Left colon (tissue), 2 donors: ENCODE data around the gene SLC5A5. TPM values are rescaled to one million over a fixed set of nuclear protein-coding genes. Genes with fewer than 3 reads are reported as not detected.

Experiments
- ATAC-seq: fragments of 200-7000 bp; cut with Tn5 transposase; one replicate; pipeline ENCODE4 v1.9.1; 2020; ENCODE audit warnings: mild to moderate bottlenecking, moderate library complexity
- DNase-seq, 2 donors: peaks; one replicate each; pipeline ENCODE4 v3.0.0-alpha.2; 2020
- intact Hi-C, 2 donors: fragments of 100-400 bp; cut with DNase I in 1 of 2; cut with micrococcal nuclease in 1 of 2; formaldehyde crosslinking; loops; one replicate each; pipeline versions ENCODE4 v1.11.2 to v1.14.0; 2022; cut with DNase I, micrococcal nuclease
- long read RNA-seq: library from polyadenylated mRNA; unstranded; transcript quantifications from one replicate; pipeline ENCODE4 v2.0.0, GENCODE V29; 2021
- total RNA-seq, 2 donors: library from RNA; stranded (reverse); fragmentation: NEBNext Ultra II Directional; extraction: Animal tissue kit (Norgen Biotek cat#: 25700); gene quantifications; one replicate each; pipeline ENCODE4 v1.2.1, GENCODE V29; 2021
- donor health status: DM: no; HTN: no; CAD: no.
- donor health status: DM: yes; HTN: yes; CAD: no.

Gene SLC5A5
- total RNA-seq, result not detected
- long read RNA-seq, result 0 reads

DNA sequence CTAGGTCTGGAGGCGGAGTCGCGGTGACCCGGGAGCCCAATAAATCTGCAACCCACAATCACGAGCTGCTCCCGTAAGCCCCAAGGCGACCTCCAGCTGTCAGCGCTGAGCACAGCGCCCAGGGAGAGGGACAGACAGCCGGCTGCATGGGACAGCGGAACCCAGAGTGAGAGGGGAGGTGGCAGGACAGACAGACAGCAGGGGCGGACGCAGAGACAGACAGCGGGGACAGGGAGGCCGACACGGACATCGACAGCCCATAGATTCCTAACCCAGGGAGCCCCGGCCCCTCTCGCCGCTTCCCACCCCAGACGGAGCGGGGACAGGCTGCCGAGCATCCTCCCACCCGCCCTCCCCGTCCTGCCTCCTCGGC is at the start of gene SLC5A5:
Gene SLC5A5, plus strand, starts transcription at position 68 of the 373 bp plus-strand sequence. CDS start 375 bp downstream, outside the sequence.
- DNase-seq (no peak), ATAC-seq (no peak)
- intact Hi-C loops, result no loop called here

GRCh38 chr19:17824339-17824738 is 47.4 kb upstream of the SLC5A5 start:
- ATAC-seq, result no peak
- intact Hi-C loops, result no loop called here
- DNase-seq, result no peak

GRCh38 chr19:17826508-17827056 is 45.2 kb upstream of the SLC5A5 start:
- DNase-seq (no peak), ATAC-seq (no peak)
- intact Hi-C loops, result no loop called here

GRCh38 chr19:17829855-17830566 is 41.7 kb upstream of the SLC5A5 start:
- DNase-seq (peak; percentile 60), ATAC-seq (peak; percentile 56)
- intact Hi-C loops, result no loop called here

DNA sequence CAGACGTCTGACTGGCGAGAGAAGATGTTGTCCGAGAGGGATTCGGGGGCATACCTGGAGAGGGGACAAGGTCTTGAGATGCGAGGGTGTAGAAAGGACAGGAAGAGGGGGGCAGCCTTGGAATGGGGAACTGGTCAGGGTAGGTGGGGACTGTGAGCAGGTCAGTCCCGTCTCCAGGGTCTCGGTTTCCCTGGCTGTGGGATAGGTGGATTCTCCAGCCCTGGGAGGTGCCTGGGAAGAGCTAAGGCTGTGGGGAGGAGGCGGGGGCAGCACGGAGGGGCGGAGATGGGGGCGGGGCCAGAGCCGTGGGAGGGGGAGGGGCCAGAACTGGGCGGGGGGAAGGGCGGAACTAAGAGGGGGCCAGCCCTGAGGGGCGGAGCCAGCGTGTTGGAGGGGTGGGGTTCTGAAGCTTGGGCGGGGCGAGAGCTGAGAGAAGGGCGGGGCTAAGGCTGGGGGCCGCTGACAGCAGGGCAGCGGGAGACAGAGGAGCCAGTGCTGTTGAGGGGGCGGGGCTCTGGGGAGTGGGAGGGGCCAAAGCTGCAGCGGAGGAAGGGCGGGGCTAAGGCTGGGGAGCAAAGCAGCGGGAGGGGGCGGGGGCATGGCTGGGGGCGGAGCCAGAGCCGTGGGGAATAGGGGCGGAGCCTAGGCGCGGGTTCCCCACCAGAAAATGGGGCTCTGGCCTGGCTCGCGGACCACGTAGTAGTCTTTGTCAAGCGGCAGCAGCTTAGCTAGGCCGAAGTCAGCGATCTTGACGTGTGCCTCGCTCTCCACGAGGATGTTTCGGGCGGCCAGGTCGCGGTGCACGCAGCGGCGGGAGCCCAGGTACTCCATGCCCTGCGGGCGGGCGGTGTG is 41.0 kb upstream of the SLC5A5 start:
- intact Hi-C loops, result no loop called here
- DNase-seq (peak; percentile 82 to 88), ATAC-seq (peak; percentile 92)

DNA sequence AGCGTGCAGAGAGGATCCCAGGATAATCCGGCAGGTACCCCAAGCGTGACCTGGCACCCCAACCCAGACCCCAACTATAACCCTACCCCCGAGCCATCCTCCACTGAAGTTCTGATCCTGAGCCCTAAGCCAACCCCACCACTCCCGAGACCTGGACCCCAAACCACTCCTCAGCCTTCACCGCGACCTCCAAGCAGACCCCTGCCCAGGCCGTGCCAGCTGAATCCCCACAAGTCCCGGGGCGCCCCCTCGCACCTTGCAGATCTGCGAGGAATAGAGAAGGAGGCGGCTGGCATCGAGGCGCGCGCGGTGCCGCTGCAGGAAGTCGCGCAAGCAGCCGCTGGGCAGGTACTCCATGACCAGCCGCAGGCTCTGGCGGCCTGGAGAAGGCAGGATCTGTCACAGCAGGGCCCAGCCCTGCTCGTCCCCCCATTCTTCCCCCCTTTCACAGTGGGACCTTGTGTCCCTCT is 40.3 kb upstream of the SLC5A5 start:
- no peak for DNase-seq
- intact Hi-C loops, result no loop called here
- ATAC-seq, result peak; percentile 30

DNA sequence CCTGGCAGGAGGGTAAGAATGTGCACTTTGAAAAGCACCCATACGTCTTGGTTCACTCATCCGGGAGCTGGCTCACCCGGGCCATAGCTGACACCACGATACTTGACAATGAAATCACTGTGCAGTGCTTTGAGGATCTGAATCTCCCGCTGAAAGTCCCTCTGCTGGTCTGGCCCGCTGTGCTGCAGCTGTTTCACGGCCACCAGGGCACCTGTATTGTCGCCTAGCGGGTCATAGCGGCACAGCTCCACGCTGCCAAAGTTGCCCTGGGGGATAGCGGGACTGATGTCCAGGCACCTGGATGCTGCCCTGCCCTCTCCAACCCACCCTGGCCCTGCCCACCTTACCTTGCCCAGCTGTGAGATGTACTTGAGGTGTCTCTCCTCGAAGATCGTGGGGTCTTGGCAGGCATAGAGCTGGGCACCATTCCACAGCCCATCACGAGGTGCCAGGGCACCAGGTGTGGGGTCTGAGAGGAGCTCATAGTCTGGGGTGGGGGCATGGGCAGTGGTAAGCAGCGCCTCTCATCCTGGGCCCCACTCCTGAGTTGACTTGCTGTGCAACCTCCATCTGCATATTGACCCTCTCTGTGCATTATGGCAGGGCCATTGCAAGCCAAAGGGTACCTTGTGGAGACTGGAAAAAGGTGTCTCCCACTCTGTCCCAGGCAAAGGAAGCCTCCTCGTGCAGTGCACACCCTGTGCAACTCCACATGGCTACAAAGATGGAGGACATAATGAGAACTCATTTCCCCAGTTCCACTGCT is 39.1 kb upstream of the SLC5A5 start:
- DNase-seq, result no peak
- intact Hi-C loops, result no loop called here
- ATAC-seq, result no peak

- DNase-seq (no peak), ATAC-seq (no peak)
- intact Hi-C loops, result no loop called here
These were observed 37.2 kb upstream of the SLC5A5 start for GRCh38 chr19:17834350-17835181.

DNA sequence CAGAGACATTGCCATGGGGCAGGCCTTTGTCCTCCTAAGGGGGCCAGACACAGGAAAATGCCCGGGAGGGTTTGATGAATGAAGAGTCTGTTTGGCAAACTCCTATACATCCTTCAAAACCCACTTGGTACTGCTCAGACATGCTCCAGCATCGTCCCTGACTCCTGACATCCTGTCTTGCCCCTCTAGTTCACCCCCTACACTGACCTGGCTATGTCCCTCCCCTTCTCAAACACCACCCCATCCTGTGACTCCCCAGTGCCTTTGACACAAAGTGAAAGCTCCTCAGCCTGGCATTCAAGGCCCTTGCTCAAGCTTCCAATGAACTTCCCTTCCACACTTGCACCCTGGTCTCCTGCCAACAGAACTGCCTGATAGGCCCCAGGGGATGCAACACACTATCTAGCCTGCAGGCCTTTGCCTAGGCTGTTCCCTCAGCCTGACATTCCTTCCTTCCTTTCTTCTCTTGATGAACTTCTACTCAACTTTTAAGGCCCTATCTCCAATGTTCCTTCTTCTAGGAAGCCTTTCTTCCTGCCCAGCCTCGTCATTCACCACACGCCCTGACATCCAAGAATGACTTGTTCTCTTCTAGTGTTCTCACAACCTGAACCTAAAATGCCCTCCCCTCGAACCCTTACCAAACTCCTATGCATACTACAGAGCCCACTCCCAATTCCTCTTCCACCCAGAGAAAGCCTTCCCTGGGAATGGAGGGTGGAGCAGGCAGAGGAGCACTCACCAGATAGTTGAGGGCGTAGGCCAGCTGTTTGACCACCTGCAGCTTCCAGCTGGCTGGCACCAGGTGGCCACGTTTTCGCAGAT is 36.4 kb upstream of the SLC5A5 start:
- ATAC-seq (no peak), DNase-seq (no peak)
- intact Hi-C loops, result no loop called here

DNA sequence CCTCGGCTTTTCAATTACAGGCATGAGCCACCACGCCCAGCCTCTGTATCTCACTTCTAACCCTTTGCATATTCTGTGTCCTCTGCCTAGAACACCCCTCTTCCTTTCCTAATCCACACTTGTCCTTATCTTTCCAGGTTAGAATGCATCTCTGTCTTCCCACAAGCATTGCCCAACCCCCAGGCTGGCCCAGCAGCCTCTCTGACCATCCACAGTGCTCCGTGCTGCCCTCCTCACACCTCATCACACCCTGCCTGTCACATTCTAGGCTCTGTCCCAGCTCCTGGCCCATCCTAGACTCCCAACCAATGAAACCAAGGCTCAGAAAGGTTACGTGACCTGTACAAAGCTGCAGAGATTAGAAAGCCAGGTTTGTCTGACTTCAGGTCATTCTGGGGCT is 35.2 kb upstream of the SLC5A5 start:
- no peak for ATAC-seq
- intact Hi-C loops, result no loop called here

DNA sequence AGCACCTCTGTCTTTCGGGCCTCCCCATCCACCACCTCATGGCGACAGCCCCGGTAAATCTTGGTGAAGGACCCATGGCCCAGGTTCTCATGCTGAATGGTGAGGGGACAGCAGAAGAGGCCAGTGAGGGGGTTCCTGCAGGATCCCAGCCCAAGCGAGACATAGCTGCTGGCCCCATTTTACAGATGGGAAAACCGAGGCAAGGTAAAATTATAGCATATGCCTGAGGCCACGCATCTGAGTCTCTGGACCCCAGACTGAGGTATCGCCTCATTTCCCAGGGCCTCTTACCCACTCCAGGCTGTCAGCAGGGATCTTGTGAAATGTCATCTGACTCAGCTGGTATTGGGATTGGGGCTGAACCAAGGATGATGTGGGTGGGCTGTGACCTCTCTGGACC is 33.8 kb upstream of the SLC5A5 start:
- intact Hi-C loops, result no loop called here
- DNase-seq (no peak), ATAC-seq (no peak)

More for the DNA sequence above, 35.2 kb upstream of the SLC5A5 start:
- no peak for DNase-seq

- ATAC-seq (no peak), DNase-seq (no peak)
- intact Hi-C loops, result no loop called here
These were observed 31.7 kb upstream of the SLC5A5 start for GRCh38 chr19:17840019-17840418.

- intact Hi-C loops, result no loop called here
- DNase-seq (no peak), ATAC-seq (peak; percentile 53)
These were observed 30.4 kb upstream of the SLC5A5 start for GRCh38 chr19:17841371-17841809.

DNA sequence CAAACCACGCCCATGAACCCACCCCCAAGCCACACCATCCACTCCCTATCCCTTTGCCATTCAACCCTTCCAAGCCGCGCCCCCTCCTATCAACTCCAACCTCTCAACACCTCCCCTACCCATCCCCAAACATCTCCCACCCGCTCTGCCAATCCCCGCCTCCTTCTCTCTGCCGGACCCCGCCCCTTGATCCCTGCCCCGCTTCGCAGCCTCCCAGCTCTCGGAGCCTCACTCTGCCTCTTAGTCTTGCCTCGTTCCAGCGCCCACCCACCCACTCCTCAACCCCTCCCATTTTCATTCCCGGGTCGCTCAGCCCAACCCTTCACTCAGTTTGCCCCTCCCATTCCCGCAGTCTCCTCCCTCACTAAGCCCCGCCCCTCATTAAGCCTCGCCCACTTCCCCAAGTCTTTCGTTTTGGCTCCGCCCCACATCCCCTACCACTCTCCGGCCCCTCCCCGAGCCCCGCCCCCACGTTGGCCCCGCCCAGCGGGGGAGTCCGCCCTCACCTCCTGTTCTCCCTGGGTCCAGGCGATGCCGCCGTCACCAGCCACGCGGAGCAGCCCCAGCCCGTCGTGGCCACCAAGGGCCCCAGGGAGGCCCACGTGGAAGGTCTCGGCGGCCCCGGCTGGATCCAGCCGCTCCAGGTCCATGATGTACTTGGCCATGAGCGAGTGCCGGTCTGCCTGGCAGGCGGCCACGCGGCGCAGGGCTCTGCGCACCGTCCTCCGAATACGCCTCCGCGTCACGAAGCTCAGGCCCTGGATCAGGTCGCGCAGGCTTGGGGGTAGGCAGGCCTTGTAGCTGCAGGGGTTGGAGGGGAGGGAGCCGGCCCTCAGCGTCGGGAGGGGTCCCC is 29.7 kb upstream of the SLC5A5 start:
- ATAC-seq (peak; percentile 90), DNase-seq (peak; percentile 76 to 79)
- intact Hi-C loops, result no loop called here

DNA sequence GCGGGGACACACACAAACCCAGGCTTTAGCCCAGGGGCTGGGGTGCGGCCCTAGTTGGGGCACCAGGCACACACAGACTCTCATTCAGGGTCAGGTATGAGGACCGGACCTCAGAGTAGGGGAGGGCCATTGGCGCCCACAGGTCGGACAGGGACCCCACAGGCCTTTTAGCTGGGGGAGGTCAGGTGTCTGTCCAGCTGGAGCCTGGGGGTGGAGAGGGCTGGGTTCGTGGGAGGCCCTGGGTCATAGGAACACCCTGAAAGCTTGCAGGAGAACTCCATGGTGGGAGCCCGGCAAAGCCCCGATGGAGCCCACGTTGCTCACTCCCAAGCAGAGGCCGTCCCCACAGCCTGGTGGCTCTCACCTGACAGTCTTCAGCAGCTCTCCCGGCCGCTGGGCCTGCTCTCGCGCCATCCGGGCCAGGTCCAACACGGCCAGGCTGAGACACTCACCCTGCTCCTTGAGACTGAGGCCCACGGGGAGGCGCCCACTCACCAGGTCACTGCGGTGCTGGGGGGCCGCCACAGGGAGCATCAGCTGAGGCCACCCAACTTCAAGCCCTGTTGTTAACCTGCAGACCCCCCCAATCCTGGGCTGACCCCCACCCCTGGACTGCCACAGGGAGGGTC is 29.0 kb upstream of the SLC5A5 start:
- intact Hi-C loops, result no loop called here
- ATAC-seq, result no peak
- DNase-seq, result no peak

GRCh38 chr19:17843292-17843827 is 28.4 kb upstream of the SLC5A5 start:
- ATAC-seq, result no peak
- no peak for DNase-seq
- intact Hi-C loops, result no loop called here
